BE2C (cell line): ENCODE measurements around the gene ABCF3. TPM values are rescaled to one million over a fixed set of nuclear protein-coding genes. Genes with fewer than 3 reads are reported as not detected.

ENCODE experiments used
- DNase-seq: peaks from one replicate; pipeline ENCODE4 v3.0.0-alpha.2; 2020
- H3K27me3 ChIP-seq: fragments of 250-450 bp; sonication (Bioruptor Pico); 2 replicates; pipeline ENCODE4 v1.5.1; 2020; ENCODE audit warnings: mild to moderate bottlenecking
- H3K36me3 ChIP-seq: fragments of 250-450 bp; sonication (Bioruptor Pico); 2 replicates; pipeline ENCODE4 v1.5.1; 2020; ENCODE audit warnings: mild to moderate bottlenecking
- H3K4me1 ChIP-seq: fragments of 250-450 bp; sonication (Bioruptor Pico); 2 replicates; pipeline ENCODE4 v1.5.1; 2020
- H3K4me3 ChIP-seq: 2 replicates; pipeline ENCODE4 v1.5.1; 2011; ENCODE audit warnings: low read depth, low read length
- H3K9me3 ChIP-seq: fragments of 250-450 bp; sonication (Bioruptor Pico); 2 replicates; pipeline ENCODE4 v1.5.1; 2020
- polyA plus RNA-seq: library from polyadenylated mRNA; unstranded; fragments of >200 nt; gene quantifications from one replicate; pipeline ENCODE4 v1.2.1, GENCODE V29; 2012; ENCODE audit warnings: low read depth, missing spikeins; ENCODE audit not compliant: insufficient read length, insufficient read depth
- TF ChIP-seq, protein P1 (sequence below): IDR thresholded peaks from 2 replicates; pipeline ENCODE4 v1.5.1; 2012; ENCODE audit warnings: mild to moderate bottlenecking, low read depth, low read length

ABCF3 gene, protein sequence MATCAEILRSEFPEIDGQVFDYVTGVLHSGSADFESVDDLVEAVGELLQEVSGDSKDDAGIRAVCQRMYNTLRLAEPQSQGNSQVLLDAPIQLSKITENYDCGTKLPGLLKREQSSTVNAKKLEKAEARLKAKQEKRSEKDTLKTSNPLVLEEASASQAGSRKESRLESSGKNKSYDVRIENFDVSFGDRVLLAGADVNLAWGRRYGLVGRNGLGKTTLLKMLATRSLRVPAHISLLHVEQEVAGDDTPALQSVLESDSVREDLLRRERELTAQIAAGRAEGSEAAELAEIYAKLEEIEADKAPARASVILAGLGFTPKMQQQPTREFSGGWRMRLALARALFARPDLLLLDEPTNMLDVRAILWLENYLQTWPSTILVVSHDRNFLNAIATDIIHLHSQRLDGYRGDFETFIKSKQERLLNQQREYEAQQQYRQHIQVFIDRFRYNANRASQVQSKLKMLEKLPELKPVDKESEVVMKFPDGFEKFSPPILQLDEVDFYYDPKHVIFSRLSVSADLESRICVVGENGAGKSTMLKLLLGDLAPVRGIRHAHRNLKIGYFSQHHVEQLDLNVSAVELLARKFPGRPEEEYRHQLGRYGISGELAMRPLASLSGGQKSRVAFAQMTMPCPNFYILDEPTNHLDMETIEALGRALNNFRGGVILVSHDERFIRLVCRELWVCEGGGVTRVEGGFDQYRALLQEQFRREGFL
- 162 TPM for polyA plus RNA-seq

GRCh38 chr3:184186184-184186901 lies at the start of gene ABCF3:
ABCF3 (plus strand) TSS chr3:184186199; CDS start chr3:184186208, 9 bp downstream.
- Histone ChIP-seq H3K4me3 (peak within 1 kb of the TSS; percentile 98), H3K9me3 (no peaks in the 10 kb centered on the region), H3K4me1 (peaks cover 5% of the 10 kb centered on the region), H3K36me3 (peaks cover 66% of the 10 kb centered on the region), H3K27me3 (no peaks in the 10 kb centered on the region)
- DNase-seq = no peak
- TF ChIP-seq, protein P1, sequence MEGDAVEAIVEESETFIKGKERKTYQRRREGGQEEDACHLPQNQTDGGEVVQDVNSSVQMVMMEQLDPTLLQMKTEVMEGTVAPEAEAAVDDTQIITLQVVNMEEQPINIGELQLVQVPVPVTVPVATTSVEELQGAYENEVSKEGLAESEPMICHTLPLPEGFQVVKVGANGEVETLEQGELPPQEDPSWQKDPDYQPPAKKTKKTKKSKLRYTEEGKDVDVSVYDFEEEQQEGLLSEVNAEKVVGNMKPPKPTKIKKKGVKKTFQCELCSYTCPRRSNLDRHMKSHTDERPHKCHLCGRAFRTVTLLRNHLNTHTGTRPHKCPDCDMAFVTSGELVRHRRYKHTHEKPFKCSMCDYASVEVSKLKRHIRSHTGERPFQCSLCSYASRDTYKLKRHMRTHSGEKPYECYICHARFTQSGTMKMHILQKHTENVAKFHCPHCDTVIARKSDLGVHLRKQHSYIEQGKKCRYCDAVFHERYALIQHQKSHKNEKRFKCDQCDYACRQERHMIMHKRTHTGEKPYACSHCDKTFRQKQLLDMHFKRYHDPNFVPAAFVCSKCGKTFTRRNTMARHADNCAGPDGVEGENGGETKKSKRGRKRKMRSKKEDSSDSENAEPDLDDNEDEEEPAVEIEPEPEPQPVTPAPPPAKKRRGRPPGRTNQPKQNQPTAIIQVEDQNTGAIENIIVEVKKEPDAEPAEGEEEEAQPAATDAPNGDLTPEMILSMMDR = no peak

DNA sequence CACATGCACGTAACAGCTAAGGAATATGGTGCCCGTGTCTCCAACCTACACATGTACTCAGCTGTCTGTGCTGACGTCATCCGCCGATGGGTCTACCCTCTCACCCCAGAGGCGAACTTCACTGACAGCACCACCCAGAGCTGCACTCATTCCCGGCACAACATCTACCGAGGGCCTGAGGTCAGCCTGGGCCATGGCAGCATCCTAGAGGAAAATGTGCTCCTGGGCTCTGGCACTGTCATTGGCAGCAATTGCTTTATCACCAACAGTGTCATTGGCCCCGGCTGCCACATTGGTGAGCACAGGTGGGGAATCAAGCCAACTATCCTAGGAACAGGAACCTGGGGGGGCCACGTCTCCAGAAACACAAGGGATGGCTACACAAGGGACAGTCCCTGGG lies 45.6 kb upstream of the ABCF3 start:
- no peak for DNase-seq
- no peaks in the 10 kb centered on the region for H3K27me3 ChIP-seq
- H3K9me3 ChIP-seq = no peaks in the 10 kb centered on the region
- TF ChIP-seq, protein P1 = no peak
- H3K4me3 ChIP-seq = no peak overlapping the region
- H3K36me3 ChIP-seq = peaks cover 76% of the 10 kb centered on the region
- no peaks in the 10 kb centered on the region; the same call in 1 of the 2 replicates for H3K4me1 ChIP-seq

GRCh38 chr3:184142199-184142598 lies 43.8 kb upstream of the ABCF3 start:
- no peaks in the 10 kb centered on the region for H3K9me3 ChIP-seq
- DNase-seq = no peak
- H3K36me3 ChIP-seq = peaks cover 86% of the 10 kb centered on the region
- H3K4me1 ChIP-seq = no peaks in the 10 kb centered on the region
- H3K27me3 ChIP-seq = no peaks in the 10 kb centered on the region
- no peak overlapping the region for H3K4me3 ChIP-seq
- TF ChIP-seq, protein P1 = no peak

- Histone ChIP-seq H3K4me3 (no peak overlapping the region), H3K9me3 (no peaks in the 10 kb centered on the region), H3K27me3 (no peaks in the 10 kb centered on the region), H3K4me1 (no peaks in the 10 kb centered on the region), H3K36me3 (peaks cover 77% of the 10 kb centered on the region)
- TF ChIP-seq, protein P1 = no peak
- DNase-seq = no peak
These were observed 42.7 kb upstream of the ABCF3 start for GRCh38 chr3:184143327-184143726.

- TF ChIP-seq, protein P1 = no peak
- H3K36me3 ChIP-seq = peaks cover 70% of the 10 kb centered on the region
- no peaks in the 10 kb centered on the region for H3K9me3 ChIP-seq
- no peaks in the 10 kb centered on the region for H3K27me3 ChIP-seq
- no peak overlapping the region for H3K4me3 ChIP-seq
- no peak for DNase-seq
- H3K4me1 ChIP-seq = no peaks in the 10 kb centered on the region
These were observed 41.5 kb upstream of the ABCF3 start for GRCh38 chr3:184144505-184144904.
